Upper lobe of left lung (tissue), 4 donors: ENCODE measurements around the gene TCL1B.

Experiments
- EP300 ChIP-seq, 4 donors: sonication (generic); formaldehyde crosslinking; IDR thresholded peaks; one replicate each; pipeline ENCODE4 v1.5.1; 2017; ENCODE audit warnings: antibody characterized with exemption in 4 of 4, control low read depth in 2 of 4
- POLR2A ChIP-seq, 4 donors: fragments of 450-650 bp; IDR thresholded peaks; one replicate each; pipeline ENCODE4 v1.5.1; 2016 to 2017; ENCODE audit warnings: antibody characterized with exemption in 4 of 4, mild to moderate bottlenecking in 2 of 4
- POLR2AphosphoS5 ChIP-seq, 2 donors: sonication (generic); formaldehyde crosslinking; IDR thresholded peaks; one replicate each; pipeline ENCODE4 v1.5.1; 2017; ENCODE audit warnings: antibody characterized with exemption in 2 of 2
- TF ChIP-seq, protein P1 (sequence below), 6 experiments: fragments of 450-650 bp in 4 of 6; fragments of 200-600 bp in 2 of 6; sonication (generic) in 2 of 6; IDR thresholded peaks; one replicate each; pipeline ENCODE4 v1.5.1; 2016 to 2019; ENCODE audit warnings: antibody characterized with exemption in 6 of 6

DNA sequence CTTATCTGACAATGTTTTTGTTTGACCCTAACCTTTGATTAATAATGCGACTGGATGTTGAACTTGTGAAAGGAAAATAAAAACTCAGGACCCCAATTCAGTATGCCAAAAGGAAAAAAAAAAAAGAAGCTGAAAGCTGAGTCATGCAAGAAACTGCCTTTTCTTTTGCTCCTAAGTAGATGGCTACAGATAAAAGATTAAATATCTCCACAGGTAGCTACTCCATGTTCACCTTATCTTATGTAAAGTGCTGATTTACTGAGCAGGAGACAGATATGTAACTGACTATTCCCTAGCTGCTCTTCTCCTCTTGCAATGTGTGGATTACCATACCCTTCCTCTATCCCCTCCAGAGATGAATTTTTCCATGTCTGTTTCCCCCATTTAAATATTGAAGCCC is 30.8 kb upstream of the TCL1B start:
- TF ChIP-seq, protein P1, sequence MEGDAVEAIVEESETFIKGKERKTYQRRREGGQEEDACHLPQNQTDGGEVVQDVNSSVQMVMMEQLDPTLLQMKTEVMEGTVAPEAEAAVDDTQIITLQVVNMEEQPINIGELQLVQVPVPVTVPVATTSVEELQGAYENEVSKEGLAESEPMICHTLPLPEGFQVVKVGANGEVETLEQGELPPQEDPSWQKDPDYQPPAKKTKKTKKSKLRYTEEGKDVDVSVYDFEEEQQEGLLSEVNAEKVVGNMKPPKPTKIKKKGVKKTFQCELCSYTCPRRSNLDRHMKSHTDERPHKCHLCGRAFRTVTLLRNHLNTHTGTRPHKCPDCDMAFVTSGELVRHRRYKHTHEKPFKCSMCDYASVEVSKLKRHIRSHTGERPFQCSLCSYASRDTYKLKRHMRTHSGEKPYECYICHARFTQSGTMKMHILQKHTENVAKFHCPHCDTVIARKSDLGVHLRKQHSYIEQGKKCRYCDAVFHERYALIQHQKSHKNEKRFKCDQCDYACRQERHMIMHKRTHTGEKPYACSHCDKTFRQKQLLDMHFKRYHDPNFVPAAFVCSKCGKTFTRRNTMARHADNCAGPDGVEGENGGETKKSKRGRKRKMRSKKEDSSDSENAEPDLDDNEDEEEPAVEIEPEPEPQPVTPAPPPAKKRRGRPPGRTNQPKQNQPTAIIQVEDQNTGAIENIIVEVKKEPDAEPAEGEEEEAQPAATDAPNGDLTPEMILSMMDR (IDR thresholded peaks at IDR 0.05) = no peak
- TF ChIP-seq POLR2AphosphoS5 (IDR thresholded peaks at IDR 0.05) (no peak), EP300 (IDR thresholded peaks at IDR 0.05) (no peak), POLR2A (IDR thresholded peaks at IDR 0.05) (no peak)
